Activated naive CD8-positive, alpha-beta T cell treated with anti-CD3 and anti-CD28 coated beads, Interleukin-2, amount 10 ng/mL, durations not matched to agents 7 days and 5 days (primary cell): ENCODE results near the gene MTCL1. TPM values are rescaled to one million over a fixed set of nuclear protein-coding genes. Genes with fewer than 3 reads are reported as not detected.

Source experiments
- ATAC-seq: fragments of 150-1000 bp; cut with Tn5 transposase; one replicate; pipeline ENCODE4 v1.10.0; 2021; ENCODE audit warnings: low read depth, moderate library complexity
- POLR2A ChIA-PET: fragments of 350-600 bp; sonication (Branson Sonifier 250); formaldehyde crosslinking; loops from one replicate; lab custom pipeline; 2021; ENCODE audit warnings: antibody characterized with exemption; lab: Charles Lee
- DNase-seq: peaks from one replicate; pipeline ENCODE4 v3.0.0; 2021
- H3K27ac Mint-ChIP-seq: one replicate; pipeline ENCODE4 v1.8.0; 2022; ENCODE audit warnings: mild to moderate bottlenecking, mixed read lengths
- H3K27me3 Mint-ChIP-seq: one replicate; pipeline ENCODE4 v1.8.0; 2022; ENCODE audit warnings: mild to moderate bottlenecking, moderate library complexity, mixed read lengths
- H3K36me3 Mint-ChIP-seq: one replicate; pipeline ENCODE4 v1.8.0; 2021; ENCODE audit warnings: mild to moderate bottlenecking, mixed read lengths
- H3K4me1 Mint-ChIP-seq: one replicate; pipeline ENCODE4 v1.8.0; 2021; ENCODE audit warnings: mixed read lengths
- H3K4me3 Mint-ChIP-seq: one replicate; pipeline ENCODE4 v1.8.0; 2022; ENCODE audit warnings: mild to moderate bottlenecking, moderate library complexity, mixed read lengths
- H3K9me3 Mint-ChIP-seq: one replicate; pipeline ENCODE4 v1.8.0; 2021; ENCODE audit warnings: mixed read lengths
- total RNA-seq, 2 experiments: library from RNA; stranded (reverse); gene quantifications; one replicate each; pipeline ENCODE4 v1.2.3, GENCODE V29; 2021

MTCL1 gene
- total RNA-seq, 2 experiments from 2014 or later = 0.43 to 0.69 TPM

DNA sequence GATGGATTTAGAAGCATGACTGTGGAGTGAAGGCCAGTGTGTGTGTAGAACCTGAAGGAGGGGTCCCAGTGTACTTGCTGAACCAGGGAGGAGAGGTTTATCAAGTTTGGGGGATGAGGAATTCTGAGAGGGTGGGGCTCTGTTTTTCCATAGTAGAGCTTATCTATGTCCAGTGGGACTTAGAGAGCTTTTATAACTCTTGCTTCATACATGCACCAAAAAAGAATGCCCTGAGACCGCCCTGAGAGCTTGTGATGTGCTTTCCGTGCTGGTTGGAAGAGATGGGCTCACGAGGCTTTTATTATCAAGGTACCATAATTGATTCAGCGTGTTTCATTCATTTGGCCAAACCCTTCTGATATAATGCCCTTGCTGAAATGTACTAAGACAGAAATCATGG is 100.2 kb downstream of the MTCL1 start:
- Mint-ChIP-seq H3K27me3 (peaks cover 12% of the 10 kb centered on the region), H3K9me3 (no peaks in the 10 kb centered on the region), H3K36me3 (no peaks in the 10 kb centered on the region), H3K4me3 (no peak overlapping the region), H3K4me1 (peaks cover 13% of the 10 kb centered on the region), H3K27ac (no peak overlapping the region)
- POLR2A ChIA-PET = no interaction called here
- ATAC-seq = no peak
- no peak for DNase-seq

GRCh38 chr18:8806100-8806797 is 100.9 kb downstream of the MTCL1 start:
- Mint-ChIP-seq H3K27ac (no peak overlapping the region), H3K36me3 (no peaks in the 10 kb centered on the region), H3K4me3 (no peak overlapping the region), H3K4me1 (peaks cover 13% of the 10 kb centered on the region), H3K9me3 (no peaks in the 10 kb centered on the region), H3K27me3 (peaks cover 12% of the 10 kb centered on the region)
- DNase-seq = no peak
- ATAC-seq = no peak
- POLR2A ChIA-PET = no interaction called here

DNA sequence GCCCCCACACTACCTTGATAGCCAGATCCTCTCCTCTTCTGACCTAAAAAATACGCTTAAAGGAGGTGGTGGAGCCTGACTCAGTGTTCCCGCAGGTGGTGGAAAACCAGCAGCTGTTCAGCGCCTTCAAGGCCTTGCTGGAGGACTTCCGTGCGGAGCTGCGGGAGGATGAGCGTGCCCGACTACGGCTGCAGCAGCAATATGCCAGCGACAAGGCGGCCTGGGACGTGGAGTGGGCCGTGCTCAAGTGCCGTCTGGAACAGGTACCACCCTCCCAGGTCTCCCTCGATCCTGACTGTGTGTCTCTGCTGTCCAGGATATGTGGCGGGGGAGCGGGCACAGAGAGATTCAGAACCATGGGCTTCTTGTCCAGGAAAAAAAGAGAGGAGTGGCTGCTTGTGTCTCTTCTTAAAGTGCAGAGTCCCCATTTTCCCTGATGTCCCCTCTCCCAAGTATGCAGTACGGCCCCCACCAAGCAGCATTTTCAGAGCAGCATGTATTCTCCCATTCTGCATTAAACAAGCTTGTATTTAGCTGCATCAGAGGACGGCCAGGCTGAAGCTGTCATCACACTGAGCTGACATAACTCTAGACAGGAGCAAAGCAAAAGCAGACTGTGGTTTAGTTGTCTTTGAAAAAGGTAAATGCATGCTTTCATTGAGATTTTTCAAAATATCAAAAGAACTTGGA is 101.6 kb downstream of the MTCL1 start:
- Mint-ChIP-seq H3K36me3 (no peaks in the 10 kb centered on the region), H3K27me3 (peaks cover 12% of the 10 kb centered on the region), H3K4me3 (no peak overlapping the region), H3K4me1 (peaks cover 13% of the 10 kb centered on the region), H3K27ac (no peak overlapping the region), H3K9me3 (no peaks in the 10 kb centered on the region)
- POLR2A ChIA-PET = no interaction called here
- ATAC-seq (peak; percentile 41), DNase-seq (no peak)

GRCh38 chr18:8807488-8807805 is 102.1 kb downstream of the MTCL1 start:
- Mint-ChIP-seq H3K9me3 (no peaks in the 10 kb centered on the region), H3K27ac (no peak overlapping the region), H3K4me1 (peaks cover 13% of the 10 kb centered on the region), H3K27me3 (peaks cover 12% of the 10 kb centered on the region), H3K4me3 (no peak overlapping the region), H3K36me3 (no peaks in the 10 kb centered on the region)
- ATAC-seq (peak; percentile 94), DNase-seq (no peak)
- POLR2A ChIA-PET = no interaction called here

GRCh38 chr18:8808001-8808400 is 102.6 kb downstream of the MTCL1 start:
- Mint-ChIP-seq H3K36me3 (no peaks in the 10 kb centered on the region), H3K27me3 (peaks cover 12% of the 10 kb centered on the region), H3K4me1 (peaks cover 13% of the 10 kb centered on the region), H3K27ac (no peak overlapping the region), H3K4me3 (no peak overlapping the region), H3K9me3 (no peaks in the 10 kb centered on the region)
- no peak for ATAC-seq
- DNase-seq = no peak
- POLR2A ChIA-PET = no interaction called here

GRCh38 chr18:8809514-8809913 is 104.2 kb downstream of the MTCL1 start:
- Mint-ChIP-seq H3K9me3 (no peaks in the 10 kb centered on the region), H3K4me3 (no peak overlapping the region), H3K27ac (no peak overlapping the region), H3K36me3 (no peaks in the 10 kb centered on the region), H3K27me3 (peaks cover 12% of the 10 kb centered on the region), H3K4me1 (peaks cover 13% of the 10 kb centered on the region)
- no peak for ATAC-seq
- no peak for DNase-seq
- POLR2A ChIA-PET = no interaction called here

DNA sequence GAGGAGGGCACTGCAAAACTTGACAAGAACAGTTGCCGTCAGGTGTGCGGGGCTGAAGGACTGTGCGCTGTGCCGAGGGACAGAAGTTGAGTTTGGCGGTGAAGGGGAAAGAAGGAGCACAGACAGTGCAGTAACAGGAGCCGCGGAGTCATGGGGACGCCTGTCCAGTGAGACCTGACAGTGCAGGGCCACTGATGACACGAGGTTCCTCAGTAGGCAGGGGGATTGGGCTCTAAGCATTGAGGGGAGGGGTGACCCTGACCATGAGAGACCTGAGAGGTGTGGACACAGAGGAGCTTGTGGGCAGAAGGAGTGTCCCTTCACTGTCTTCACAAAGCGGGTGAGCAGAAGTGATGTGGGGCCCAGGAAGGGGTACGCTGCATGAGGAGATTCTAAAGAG is 104.8 kb downstream of the MTCL1 start:
- POLR2A ChIA-PET = no interaction called here
- Mint-ChIP-seq H3K27me3 (peaks cover 12% of the 10 kb centered on the region), H3K4me1 (peaks cover 13% of the 10 kb centered on the region), H3K4me3 (no peak overlapping the region), H3K36me3 (no peaks in the 10 kb centered on the region), H3K9me3 (no peaks in the 10 kb centered on the region), H3K27ac (no peak overlapping the region)
- no peak for DNase-seq
- ATAC-seq = no peak

GRCh38 chr18:8811115-8811514 is 105.8 kb downstream of the MTCL1 start:
- POLR2A ChIA-PET = no interaction called here
- DNase-seq (no peak), ATAC-seq (no peak)
- no peak overlapping the region for H3K27ac Mint-ChIP-seq
- H3K27me3 Mint-ChIP-seq = peaks cover 12% of the 10 kb centered on the region
- H3K36me3 Mint-ChIP-seq = no peaks in the 10 kb centered on the region
- no peaks in the 10 kb centered on the region for H3K9me3 Mint-ChIP-seq
- no peak overlapping the region for H3K4me3 Mint-ChIP-seq
- H3K4me1 Mint-ChIP-seq = peaks cover 13% of the 10 kb centered on the region

GRCh38 chr18:8812631-8813030 is 107.3 kb downstream of the MTCL1 start:
- Mint-ChIP-seq H3K27ac (no peak overlapping the region), H3K27me3 (peaks cover 23% of the 10 kb centered on the region), H3K4me3 (no peak overlapping the region), H3K9me3 (no peaks in the 10 kb centered on the region), H3K4me1 (peaks cover 5% of the 10 kb centered on the region), H3K36me3 (no peaks in the 10 kb centered on the region)
- ATAC-seq (no peak), DNase-seq (no peak)
- POLR2A ChIA-PET = no interaction called here

- H3K9me3 Mint-ChIP-seq = no peaks in the 10 kb centered on the region
- H3K4me1 Mint-ChIP-seq = no peaks in the 10 kb centered on the region
- peaks cover 23% of the 10 kb centered on the region for H3K27me3 Mint-ChIP-seq
- no peak for DNase-seq
- ATAC-seq = no peak
- no peaks in the 10 kb centered on the region for H3K36me3 Mint-ChIP-seq
- POLR2A ChIA-PET = no interaction called here
- no peak overlapping the region for H3K4me3 Mint-ChIP-seq
- no peak overlapping the region for H3K27ac Mint-ChIP-seq
These were observed 108.3 kb downstream of the MTCL1 start for GRCh38 chr18:8813611-8814010.

DNA sequence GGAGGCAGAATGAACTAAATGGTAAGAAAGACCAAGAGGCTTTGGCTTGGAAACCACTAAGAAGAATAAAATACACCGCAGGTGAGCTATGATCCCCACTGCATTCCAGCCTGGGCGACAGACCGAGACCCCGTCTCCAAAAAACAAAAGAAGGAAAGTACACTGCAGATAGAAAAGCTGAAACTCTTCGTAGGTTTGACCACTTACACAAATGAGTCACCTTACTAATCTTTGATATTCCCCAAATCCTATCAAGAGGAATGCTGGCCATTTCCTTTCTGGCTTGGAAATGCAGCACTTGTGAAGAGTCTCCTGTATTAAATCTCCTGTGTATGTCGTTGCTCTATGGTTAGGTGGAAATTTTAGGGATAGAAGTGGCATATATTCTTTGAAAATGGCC is 108.8 kb downstream of the MTCL1 start:
- POLR2A ChIA-PET = no interaction called here
- ATAC-seq (no peak), DNase-seq (no peak)
- Mint-ChIP-seq H3K4me1 (no peaks in the 10 kb centered on the region), H3K27me3 (peaks cover 22% of the 10 kb centered on the region), H3K36me3 (no peaks in the 10 kb centered on the region), H3K9me3 (no peaks in the 10 kb centered on the region), H3K27ac (no peak overlapping the region), H3K4me3 (no peak overlapping the region)

- Mint-ChIP-seq H3K27me3 (peaks cover 16% of the 10 kb centered on the region), H3K27ac (no peak overlapping the region), H3K4me3 (no peak overlapping the region), H3K4me1 (no peaks in the 10 kb centered on the region), H3K9me3 (no peaks in the 10 kb centered on the region), H3K36me3 (no peaks in the 10 kb centered on the region)
- POLR2A ChIA-PET = no interaction called here
- ATAC-seq (no peak), DNase-seq (no peak)
These were observed 110.9 kb downstream of the MTCL1 start for GRCh38 chr18:8816220-8816619.

GRCh38 chr18:8816816-8817215 is 111.5 kb downstream of the MTCL1 start:
- POLR2A ChIA-PET = interaction anchor here (0.6 kb wide), 2 partner anchors 517 to 1191 kb away, joined by 3 read pairs; no protein-coding TSS in a partner anchor
- H3K4me3 Mint-ChIP-seq = no peak overlapping the region
- no peaks in the 10 kb centered on the region for H3K4me1 Mint-ChIP-seq
- no peak for DNase-seq
- H3K27ac Mint-ChIP-seq = no peak overlapping the region
- no peaks in the 10 kb centered on the region for H3K36me3 Mint-ChIP-seq
- H3K9me3 Mint-ChIP-seq = no peaks in the 10 kb centered on the region
- ATAC-seq = no peak
- peaks cover 16% of the 10 kb centered on the region for H3K27me3 Mint-ChIP-seq

GRCh38 chr18:8818982-8819381 is 113.6 kb downstream of the MTCL1 start:
- no peaks in the 10 kb centered on the region for H3K36me3 Mint-ChIP-seq
- POLR2A ChIA-PET = no interaction called here
- H3K9me3 Mint-ChIP-seq = no peaks in the 10 kb centered on the region
- H3K27ac Mint-ChIP-seq = no peak overlapping the region
- H3K4me1 Mint-ChIP-seq = no peaks in the 10 kb centered on the region
- H3K4me3 Mint-ChIP-seq = no peak overlapping the region
- H3K27me3 Mint-ChIP-seq = peaks cover 18% of the 10 kb centered on the region
- ATAC-seq = no peak
- DNase-seq = no peak
